Uterus (tissue), 2 donors: ENCODE results near the gene ZNF785.

Experiments
- CTCF ChIP-seq, 4 experiments: fragments of 200-600 bp in 2 of 4; fragments of 450-650 bp in 2 of 4; sonication (generic) in 2 of 4; IDR thresholded peaks; one replicate each; pipeline ENCODE4 v1.5.1; 2016 to 2019; ENCODE audit warnings: antibody characterized with exemption in 4 of 4, mild to moderate bottlenecking in 2 of 4, moderate library complexity in 1 of 4
- POLR2A ChIP-seq, 2 donors: fragments of 450-650 bp; IDR thresholded peaks; one replicate each; pipeline ENCODE4 v1.6.1; 2016; ENCODE audit warnings: antibody characterized with exemption in 2 of 2, mild to moderate bottlenecking in 1 of 2, moderate library complexity in 1 of 2

GRCh38 chr16:30619638-30620037 is 34.1 kb upstream of the ZNF785 start:
- no peak for TF ChIP-seq CTCF (IDR thresholded peaks at IDR 0.05)
- TF ChIP-seq POLR2A (IDR thresholded peaks at IDR 0.05): no peak
